HG03457 (cell line): ENCODE data around the gene C8A.

Source experiments
- ATAC-seq: cut with Tn5 transposase; IDR thresholded peaks from one replicate; pipeline ENCODE4 v1.9.1; 2021; ENCODE audit warnings: moderate number of reproducible peaks; ENCODE audit not compliant: unreplicated experiment

C8A gene

GRCh38 chr1:56964349-56965017 is 109.9 kb downstream of the C8A start:
- no peak for ATAC-seq

DNA sequence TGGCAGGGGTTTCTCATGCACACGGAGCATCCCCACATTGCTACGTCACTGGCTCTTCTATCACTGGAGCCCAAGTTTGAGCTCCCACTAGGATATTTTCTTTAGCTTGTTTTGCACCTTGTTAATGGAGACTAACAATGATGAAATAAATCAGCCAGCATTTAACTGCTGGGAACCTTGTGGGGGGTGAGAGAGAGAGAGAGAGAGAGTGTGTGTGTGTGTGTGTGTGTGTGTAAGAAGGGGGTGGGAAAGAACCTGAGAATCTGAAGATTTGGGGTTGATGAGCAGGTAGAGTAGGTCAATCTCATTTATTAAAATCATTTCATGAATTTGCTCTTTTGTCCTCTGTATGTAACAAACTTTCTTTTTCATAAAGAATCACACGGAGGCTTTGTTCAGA is 110.6 kb downstream of the C8A start:
- ATAC-seq = no peak

DNA sequence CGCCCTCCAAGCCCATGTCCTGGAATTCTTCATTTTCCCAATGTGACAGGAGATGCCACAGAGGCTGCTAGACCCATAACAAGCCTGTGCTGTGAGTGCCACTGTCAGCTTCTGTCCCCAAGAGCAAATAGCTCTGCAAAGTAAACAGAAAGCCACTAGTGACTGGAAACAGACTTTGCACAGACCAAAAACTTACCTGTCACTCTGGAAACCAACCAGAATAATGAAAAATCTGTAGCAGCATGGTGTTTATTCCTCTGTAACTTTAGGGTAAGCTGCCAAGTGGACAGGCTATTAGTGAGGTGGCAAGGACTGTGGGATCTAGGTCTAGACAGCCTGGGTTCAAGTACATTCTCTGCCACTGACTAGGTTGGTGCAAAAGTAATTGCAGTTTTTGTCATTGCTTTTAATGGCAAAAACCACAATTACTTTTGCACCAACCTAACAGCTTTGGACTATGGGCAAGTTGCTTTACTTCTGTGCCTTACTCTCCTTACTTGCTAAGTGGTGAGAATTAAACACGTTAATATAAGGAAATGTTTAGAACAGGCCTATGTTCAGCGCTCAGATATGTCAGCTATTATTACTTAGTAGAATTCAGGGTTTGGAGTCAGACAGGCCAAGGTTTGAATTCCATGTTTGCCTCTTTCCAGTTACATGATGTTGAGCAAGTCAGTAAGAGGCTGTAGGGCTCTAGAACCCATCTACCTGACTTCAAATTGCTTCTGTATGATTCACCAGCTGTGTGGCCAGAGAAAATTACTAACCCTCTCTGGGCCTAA is 111.5 kb downstream of the C8A start, which contains the start of gene C8B:
TSS of gene C8B (minus strand) at position 100 of the 782 bp plus-strand sequence. CDS start at position 33, 67 bp downstream.
- ATAC-seq = no peak

- no peak for ATAC-seq
Measured at GRCh38 chr1:56966698-56966999, 112.1 kb downstream of the C8A start.

DNA sequence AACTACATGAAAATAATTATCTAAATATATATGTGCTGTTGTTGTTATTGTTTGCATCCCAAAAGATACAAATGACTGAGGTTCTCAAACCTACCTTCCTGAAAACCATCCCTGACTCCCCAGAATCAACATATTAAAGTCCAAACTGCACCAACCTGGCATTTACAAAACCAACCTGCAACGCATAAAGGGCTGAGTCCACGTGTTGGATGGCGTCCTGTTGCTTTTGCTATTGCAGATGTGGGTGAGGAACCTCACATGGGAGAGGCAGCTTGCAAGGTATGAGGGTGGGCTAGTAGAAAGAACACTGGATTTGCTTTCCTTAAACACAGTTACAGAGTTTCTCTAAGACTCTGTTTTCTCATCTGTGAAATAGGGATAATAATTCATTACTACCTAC is 112.8 kb downstream of the C8A start:
- no peak for ATAC-seq
